ENCODE results near the gene PGA5.
"Not testable (repeated sequence)": the region's sequence is repeated elsewhere in the genome, so short reads cannot be mapped to it uniquely, and the experiment has no call there.

Gene PGA5

DNA sequence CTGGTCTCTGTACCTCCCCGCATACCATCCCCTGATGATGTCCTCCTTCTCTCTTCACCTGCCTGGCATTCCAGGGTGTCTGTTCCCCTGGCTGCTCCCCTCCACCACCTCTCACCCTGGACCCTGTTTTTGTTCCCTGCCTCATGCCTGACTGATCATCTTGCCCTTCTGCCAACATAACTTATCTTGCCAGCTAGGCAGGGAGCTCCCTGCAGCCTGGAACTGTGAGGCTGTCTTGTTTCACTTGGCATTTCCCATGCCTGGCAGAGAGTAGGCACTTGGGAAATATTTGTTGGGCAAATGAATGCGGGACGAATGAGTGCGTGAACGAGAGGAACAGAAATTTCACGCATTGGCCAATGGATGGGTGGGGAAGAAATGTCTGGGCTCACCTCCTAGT lies 11.5 kb upstream of the PGA5 start:
- DNase-seq, result not testable (repeated sequence)

DNA sequence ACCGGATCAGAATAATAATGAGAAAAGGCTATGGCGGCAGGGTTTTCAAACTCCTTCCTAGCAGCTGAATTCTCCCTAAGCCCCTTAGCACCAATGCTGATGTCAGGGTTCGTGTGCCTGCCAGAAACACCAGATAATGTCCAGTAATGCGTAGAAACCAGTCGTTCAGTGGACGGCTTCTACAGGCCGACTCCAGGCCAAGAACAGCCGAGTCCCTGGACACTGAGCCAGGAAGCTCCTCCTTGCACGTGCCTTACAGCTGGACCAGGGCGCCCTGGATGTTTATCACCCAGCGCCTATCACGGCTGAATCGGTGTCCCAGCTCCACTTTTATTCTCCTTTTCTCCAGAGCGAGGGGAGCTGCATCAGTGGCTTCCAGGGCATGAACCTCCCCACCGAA lies 9.9 kb upstream of the PGA5 start:
- DNase-seq, result not testable (repeated sequence)

DNA sequence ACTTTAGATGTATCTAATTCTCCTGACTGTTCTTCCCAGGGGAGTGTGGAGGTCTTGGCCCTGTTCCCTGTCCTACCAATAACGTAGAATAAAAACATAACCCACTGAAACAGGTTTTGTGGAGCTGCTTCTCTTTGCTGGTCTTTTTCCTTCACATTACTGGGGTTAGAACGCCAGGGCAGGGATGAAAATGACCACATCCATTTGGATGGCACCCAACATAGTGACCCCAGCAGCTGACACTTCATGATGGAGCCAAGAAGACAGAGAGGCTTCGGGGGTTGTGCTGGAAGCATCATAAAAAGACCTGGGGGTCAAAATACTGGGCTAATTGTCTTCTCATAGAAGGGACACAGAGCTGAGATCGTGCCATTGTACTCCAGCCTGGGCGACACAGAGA lies 9.4 kb upstream of the PGA5 start:
- not testable (repeated sequence) for DNase-seq

DNA sequence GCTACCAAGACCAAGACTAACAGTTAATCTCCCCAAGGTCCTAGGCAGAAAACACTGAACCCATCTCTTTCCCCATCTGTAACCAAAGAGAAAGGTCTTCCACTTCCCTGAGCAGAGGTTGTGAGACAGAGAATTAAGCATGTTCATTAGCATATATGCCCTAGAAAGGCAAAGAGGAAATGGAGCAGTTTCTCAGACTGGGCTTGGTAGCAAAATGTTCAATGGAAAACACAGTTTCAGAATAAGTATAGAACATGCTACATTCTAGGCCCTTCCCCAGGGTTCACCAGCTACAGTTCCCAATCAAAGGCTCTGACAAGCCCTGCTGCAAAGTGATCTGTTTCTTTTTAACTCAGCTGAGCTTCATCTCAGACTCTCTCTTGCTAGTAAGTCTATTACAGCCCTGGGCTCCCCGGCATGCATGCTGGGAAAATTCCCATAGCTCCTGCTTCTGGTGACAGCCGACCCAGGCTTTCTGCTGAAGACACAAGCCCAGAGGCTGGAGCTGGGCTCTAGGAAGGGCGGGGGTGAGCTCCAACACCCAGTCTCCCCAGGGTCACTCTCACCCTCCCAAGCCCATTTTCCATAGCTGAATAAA lies 8.3 kb upstream of the PGA5 start:
- not testable (repeated sequence) for DNase-seq

- not testable (repeated sequence) for DNase-seq
Measured at GRCh38 chr11:61237130-61237529, 3.8 kb upstream of the PGA5 start.

- not testable (repeated sequence) for DNase-seq
Measured at GRCh38 chr11:61240288-61240687, 687 bp upstream of the PGA5 start.

GRCh38 chr11:61241526-61241925 lies 551 bp downstream of the PGA5 start:
- not testable (repeated sequence) for DNase-seq

GRCh38 chr11:61245284-61245964 lies 4.4 kb downstream of the PGA5 start:
- not testable (repeated sequence) for DNase-seq

- not testable (repeated sequence) for DNase-seq
Measured at GRCh38 chr11:61248071-61248470, 7.1 kb downstream of the PGA5 start.

DNA sequence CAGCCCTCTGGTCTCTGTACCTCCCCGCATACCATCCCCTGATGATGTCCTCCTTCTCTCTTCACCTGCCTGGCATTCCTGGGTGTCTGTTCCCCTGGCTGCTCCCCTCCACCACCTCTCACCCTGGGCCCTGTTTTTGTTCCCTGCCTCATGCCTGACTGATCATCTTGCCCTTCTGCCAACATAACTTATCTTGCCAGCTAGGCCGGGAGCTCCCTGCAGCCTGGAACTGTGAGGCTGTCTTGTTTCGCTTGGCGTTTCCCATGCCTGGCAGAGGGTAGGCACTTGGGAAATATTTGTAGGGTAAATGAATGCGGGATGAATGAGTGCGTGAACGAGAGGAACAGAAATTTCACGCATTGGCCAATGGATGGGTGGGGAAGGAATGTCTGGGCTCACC lies 8.2 kb downstream of the PGA5 start:
- DNase-seq, result not testable (repeated sequence)

- DNase-seq, result not testable (repeated sequence)
Measured at GRCh38 chr11:61250796-61251765, 10.1 kb downstream of the PGA5 start.

- DNase-seq, result not testable (repeated sequence)
Measured at GRCh38 chr11:61252332-61252731, 11.4 kb downstream of the PGA5 start.

DNA sequence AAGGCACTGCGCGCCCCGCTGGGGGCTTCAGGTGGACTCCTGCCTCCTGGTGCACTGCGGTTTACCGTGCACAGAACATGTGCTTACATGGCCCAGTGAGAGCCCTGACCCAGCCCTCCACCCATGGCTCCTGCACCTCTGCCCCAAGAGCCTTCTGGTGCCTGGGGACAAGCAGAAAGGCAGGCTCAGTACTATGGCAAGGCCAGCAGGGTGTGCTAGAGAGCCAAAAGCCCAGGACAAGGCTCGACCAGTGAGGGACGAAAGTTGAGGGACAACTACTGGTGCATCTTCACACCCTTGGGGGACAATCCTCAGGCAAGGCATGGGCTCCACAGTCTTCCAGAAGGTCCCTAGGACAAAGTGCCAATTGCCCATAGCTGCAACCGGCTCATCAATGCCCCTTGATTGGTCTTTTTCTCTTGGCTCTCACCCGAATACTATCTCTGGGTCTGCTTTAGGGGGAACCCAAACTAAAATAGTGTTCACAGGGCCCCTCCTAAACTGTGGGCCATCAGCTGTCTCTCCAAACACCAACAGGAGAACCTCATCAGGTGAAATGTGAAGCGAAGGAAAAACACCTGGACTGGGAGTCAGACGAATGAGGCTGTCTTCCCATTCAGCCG lies 13.5 kb downstream of the PGA5 start:
- peak; percentile 10 for DNase-seq

GRCh38 chr11:61256710-61257482 lies 15.9 kb downstream of the PGA5 start:
- no peak for DNase-seq

DNA sequence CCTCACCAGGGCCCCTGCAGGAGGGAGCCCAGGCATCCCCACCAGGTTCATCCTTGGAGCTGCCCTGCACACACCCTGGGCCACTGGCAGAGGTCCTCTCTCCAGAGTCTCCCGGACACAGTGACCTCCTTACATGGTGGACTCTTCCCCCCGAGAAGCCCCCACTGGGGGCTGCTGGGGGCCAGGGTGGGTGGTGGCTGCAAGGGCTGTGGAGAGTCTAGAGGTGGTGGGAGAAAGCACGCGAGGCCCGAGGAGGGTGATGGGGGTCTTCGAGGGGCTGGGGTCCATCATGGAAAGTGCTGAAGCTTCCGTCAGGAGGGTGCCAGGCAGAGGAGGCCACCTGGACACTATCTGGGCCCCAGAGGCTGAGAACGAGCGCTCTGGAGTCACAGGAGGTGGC lies 17.6 kb downstream of the PGA5 start:
- DNase-seq, result no peak

DNA sequence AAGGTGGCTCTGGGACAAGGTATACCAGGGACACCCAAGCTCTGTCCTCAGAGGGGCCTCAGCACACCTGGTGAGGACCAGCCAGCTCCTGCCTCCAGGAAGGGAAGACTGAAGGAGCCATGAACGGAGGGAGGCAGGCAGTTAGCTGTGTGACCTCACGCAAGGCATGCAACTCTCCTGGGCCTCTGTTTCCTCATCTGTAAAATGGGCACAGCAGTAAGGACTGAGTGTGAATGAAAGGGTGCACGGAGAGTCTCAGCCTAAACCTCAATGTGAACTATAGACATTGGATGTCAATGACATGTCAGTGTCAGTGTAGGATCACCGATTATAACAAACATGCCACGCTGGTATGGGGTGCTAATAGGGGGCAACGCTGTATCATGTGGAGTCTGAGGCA lies 18.4 kb downstream of the PGA5 start:
- no peak for DNase-seq

DNA sequence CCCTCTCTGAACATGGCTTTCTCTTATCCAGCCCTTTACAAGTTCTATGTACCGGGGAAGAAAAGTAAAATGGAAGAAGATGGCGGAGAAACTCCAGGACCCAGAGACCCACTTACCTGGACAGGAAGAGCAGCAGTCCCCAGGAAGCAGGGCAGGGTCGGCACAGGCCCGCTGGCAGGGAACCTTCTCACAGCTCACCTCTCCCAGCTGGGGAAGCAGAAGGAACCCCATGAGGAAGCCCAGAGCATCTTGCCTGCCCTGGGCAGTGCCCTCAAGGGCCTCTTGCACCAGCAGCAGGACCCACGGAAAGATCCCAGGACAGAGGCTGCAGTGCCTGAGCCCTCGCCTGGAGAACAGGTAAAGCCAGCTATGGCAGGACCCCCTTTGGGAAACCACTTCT lies 23.4 kb downstream of the PGA5 start:
- DNase-seq, result no peak

DNA sequence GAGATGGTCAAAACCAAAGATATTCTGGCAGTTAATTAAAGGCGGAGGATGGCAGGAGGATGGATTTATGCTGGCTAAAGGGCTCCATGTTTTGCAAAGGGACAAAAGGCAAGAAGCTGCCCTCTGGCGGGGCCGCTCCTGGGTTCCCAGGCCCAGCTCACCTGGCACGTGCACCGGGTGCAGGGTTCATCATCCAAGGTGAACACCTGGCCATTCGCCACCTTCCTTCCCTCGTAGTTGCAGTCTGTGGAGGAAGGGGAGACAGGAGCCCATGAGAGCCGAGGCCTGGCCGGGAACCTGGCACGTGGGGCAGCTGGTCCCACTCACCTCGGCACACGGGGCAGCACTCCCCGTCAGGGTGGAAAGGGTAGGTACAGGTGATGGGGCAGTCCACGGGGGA lies 23.8 kb downstream of the PGA5 start:
- DNase-seq, result no peak

DNA sequence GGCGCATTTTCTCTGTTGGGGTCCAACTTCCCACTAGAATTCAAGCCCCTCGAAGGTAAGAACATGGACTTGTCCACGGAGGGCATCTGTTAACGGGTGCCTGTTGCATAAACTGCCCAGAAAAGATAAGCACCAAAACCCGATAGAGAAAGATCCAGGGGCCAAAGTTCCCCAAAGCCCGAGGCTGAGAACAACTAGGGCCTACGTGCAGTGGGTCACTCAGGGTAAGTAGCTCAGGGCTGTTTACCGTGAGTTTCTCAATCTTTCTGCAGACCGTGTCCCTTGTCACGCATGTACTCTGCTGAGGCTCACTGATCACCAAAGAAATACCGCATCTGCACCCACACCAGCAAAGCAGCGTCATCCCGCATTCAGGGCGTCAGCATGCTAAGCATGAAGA lies 24.4 kb downstream of the PGA5 start:
- no peak for DNase-seq

GRCh38 chr11:61266602-61267001 lies 25.6 kb downstream of the PGA5 start:
- no peak for DNase-seq

GRCh38 chr11:61267437-61267841 lies 26.5 kb downstream of the PGA5 start:
- DNase-seq, result no peak

DNA sequence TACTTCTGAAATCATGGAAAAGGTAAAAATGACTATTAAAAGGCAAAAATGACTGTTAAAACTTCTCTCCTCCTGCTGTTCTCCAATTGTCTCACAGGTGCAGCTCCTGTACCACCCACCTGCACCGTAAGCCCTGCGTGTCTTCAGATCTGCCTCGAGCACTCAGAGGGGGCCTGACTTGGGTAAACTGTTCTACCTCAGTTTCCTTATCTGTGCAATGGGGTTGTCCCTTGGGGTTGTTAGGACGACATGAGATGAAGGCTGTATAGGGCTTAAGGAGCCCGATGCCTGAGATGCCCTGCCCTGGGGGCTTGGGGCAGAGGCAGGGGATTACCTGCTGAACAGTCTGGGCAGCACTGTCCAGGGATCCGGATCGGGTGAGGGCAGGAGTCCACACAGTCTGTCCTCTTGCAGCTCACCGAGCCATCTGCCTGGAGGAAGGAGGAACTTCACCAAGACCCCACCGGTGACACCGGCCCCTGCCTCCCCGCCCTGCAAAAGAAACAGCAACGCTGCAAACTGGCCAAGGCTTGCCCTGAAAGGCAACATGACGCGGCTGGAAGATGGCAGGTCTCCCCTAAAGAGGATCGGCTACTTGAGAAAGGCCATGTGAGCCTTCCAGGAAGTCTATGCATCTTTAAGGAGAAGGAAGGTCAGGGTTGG lies 27.7 kb downstream of the PGA5 start:
- no peak for DNase-seq
